NOMO-1 (cell line): ENCODE measurements around the gene SPTBN5.

Source experiments
- DNase-seq, 2 experiments: peaks; one replicate each; lab custom pipeline; 2025; ENCODE audit not compliant: unreplicated experiment in 2 of 2; lab: John Stamatoyannopoulos, UW

Gene SPTBN5

DNA sequence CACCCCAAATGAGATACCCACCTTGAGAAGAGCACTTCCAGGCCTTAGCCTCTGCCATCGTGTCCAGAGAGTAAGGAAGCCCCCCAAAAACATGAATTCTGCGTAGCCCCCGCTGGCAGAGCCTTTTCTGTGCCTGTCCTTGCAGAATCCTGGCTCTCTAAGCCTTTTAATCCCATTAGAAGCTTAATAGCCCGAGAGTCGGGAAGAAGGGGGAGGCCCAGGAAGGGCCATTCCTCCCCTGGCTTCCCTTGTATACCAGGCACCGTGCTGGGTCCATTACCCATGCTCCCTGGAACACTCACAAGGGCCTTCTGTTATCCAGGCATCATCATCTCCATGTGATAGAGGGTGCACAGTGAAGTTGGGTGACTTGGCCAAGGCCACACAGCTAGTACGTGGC is 7.1 kb downstream of the SPTBN5 start:
- no peak for DNase-seq

GRCh38 chr15:41885841-41886240 is 8.0 kb downstream of the SPTBN5 start:
- DNase-seq: no peak

GRCh38 chr15:41885321-41885720 is 8.5 kb downstream of the SPTBN5 start:
- no peak for DNase-seq

- DNase-seq: no peak
Measured at GRCh38 chr15:41884458-41884857, 9.4 kb downstream of the SPTBN5 start.

DNA sequence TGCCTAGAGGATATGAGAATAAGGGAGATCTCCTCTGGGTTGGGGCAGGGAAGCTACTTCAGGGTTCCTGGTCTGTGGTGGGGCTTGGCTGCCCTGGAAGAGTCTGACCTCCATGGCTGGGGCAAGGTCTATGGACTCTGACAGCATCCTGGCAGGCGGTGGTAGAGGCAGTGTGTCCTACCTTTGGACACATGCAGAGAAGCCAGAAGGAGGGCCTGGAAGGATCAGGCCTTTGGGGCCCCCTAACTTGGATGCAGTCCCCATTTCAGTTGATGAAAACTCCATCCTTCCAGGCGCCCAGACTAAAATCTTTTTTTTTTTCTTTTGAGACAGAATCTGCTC is 10.4 kb downstream of the SPTBN5 start:
- no peak for DNase-seq

GRCh38 chr15:41882689-41883483 is 11.0 kb downstream of the SPTBN5 start:
- peak in 1 of 2 experiments; percentile 2 for DNase-seq

- no peak for DNase-seq
Measured at GRCh38 chr15:41881920-41882688, 11.7 kb downstream of the SPTBN5 start.

DNA sequence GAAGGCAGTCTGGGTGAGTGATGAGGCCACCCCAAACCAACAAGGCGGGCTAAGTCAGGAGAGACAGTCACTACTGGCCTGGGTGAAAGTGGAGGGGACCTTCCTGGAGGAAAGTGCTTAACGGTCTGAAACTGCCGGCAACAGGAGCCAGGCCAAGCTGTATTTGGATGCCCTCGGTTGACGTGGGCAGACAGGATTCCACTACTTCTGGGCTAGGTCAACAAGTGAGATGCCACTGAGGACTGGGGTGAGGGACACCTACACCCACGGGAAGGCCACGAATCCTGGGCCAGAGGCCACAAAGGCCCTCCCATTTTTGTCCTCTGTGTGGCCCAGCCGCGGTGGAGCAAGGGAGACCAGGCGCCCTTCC is 12.3 kb downstream of the SPTBN5 start:
- DNase-seq: no peak

DNA sequence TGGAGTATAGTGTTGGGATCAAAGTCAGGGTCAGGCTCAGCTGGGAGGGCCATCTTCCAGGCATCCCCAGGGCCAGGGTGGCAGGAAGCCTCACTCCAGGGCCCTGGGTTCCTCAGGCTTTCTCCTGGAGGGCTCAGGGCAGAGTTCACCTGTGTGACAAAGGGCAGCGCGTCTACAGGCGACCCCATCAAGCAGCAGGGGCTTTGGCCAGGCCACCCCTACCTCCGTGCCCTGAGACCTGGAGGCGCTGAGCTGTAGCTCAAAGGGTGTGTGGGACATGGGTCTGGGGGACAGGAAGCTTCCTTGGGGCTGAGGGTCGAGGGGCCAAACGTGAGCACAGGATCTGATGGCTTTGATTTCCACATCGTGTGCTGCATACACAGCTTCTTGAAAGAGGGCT is 12.8 kb downstream of the SPTBN5 start:
- no peak for DNase-seq

- DNase-seq: no peak
Measured at GRCh38 chr15:41880156-41880877, 13.5 kb downstream of the SPTBN5 start.

GRCh38 chr15:41879321-41879845 is 14.5 kb downstream of the SPTBN5 start:
- DNase-seq: no peak

- no peak for DNase-seq
Measured at GRCh38 chr15:41878355-41878699, 15.5 kb downstream of the SPTBN5 start.

DNA sequence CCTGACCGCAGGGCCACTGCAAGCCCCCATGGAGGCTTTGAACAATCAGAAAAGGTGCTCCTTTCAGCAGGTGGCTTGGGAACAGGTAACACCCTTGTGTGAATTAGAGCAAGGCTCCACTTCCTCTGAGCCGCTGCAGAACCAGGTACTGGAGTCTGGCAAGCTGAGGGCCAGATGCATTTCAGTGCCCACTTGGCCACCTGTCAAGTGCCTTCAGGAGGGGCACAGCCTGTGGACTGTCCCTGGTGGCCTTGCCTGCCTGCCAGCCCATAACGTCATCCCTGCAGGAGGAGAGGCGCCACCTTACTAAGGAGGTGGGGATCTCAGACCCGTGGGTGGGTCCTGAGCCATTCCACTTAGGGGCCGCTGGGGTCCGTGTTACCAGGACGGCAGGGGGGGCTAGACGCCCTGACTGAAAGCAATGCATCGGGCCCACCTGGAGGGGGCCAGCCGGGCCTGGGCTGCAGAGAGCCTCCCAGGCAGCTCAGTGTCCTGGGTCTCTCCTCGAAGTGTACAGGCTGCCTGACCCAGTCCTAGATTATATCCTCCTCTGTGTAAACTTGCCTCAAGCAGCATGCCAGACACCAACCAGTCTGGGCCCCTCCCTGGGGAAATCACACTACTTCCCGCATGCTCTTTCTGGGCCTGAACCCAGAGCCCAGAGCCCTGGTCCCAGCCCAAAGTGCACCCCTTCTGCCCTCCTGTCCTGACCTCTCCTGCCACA is 16.1 kb downstream of the SPTBN5 start:
- DNase-seq: no peak

GRCh38 chr15:41876689-41877088 is 17.2 kb downstream of the SPTBN5 start:
- DNase-seq: no peak

DNA sequence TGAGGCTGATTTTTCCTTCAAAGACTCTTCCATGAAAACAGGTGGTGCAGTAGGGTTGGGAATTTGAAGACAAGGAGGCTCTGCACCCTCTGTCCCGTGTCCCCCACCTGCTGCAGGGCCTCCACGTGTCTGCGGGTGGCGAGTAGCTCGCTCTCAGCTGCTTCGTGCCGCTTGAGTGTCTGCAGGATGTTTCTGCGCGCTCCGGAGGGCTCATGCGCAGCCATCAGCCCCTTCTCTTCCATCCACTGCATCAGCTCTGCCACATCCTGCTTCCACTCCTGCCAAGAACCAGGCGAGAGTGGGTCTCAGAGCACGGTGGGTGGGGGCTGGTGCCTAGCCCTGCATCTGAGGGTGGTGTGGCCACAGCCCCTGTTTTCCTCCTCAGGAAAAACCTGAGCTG is 17.8 kb downstream of the SPTBN5 start:
- no peak for DNase-seq

- no peak for DNase-seq
Measured at GRCh38 chr15:41874736-41875135, 19.1 kb downstream of the SPTBN5 start.

DNA sequence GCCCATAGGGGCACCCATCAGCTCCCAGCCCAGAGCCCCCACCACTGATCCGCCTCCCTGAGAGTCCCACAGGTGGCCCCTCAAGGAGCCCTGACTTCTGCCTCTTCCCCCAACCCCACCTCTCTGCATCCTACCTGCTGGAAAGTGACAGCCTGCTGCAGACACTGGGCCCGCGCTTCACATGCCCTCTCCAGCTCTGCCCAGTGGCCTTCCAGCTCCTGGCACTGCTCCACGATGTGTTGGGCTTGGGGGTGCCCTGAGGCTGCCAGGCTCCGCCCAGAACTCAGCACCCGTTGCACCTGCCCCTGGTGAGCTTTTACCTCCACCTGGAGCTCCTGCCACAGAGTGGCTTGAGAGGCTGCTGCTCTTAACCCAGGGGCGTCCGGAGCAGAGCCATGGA is 20.1 kb downstream of the SPTBN5 start:
- DNase-seq: no peak

DNA sequence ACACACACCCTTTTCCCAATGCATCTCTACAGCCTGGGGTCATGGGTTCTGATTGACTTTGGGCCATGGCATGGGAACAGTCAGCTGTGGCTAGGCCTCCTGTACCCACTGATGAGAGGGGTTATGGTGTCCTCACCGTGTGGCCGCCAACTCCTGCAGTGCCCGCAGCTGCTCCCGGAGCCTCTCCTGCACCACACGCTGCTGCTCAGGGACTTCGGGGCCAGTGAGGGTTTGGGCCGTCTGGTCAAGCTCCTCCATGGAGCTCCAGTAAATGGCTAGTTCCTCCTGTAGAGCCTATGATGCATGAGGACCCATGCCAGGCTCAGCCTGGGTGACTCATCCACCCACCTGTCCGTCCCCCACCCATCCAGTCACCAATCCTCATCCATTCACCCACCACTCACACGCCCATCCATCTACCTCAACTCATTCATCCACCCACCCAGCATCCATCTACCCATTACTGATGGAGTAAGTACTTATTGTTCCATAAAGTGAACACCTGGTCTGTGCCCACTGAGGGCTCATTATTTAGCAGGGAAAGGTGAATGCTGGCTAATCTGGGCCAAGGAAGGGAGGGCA is 21.6 kb downstream of the SPTBN5 start:
- no peak for DNase-seq

GRCh38 chr15:41871175-41871905 is 22.5 kb downstream of the SPTBN5 start:
- DNase-seq: no peak

GRCh38 chr15:41870689-41871081 is 23.2 kb downstream of the SPTBN5 start:
- DNase-seq: no peak
